CD4-positive, alpha-beta memory T cell (primary cell): ENCODE data around the gene WFS1. TPM values are rescaled to one million over a fixed set of nuclear protein-coding genes. Genes with fewer than 3 reads are reported as not detected.

Experiments
- CTCF ChIA-PET: fragments of 350-600 bp; sonication (Branson Sonifier 250); formaldehyde crosslinking; loops from one replicate; lab custom pipeline; 2021; ENCODE audit warnings: inconsistent platforms; ENCODE audit not compliant: partially characterized antibody; lab: Charles Lee
- POLR2A ChIA-PET: fragments of 350-600 bp; sonication (Branson Sonifier 250); formaldehyde crosslinking; loops from one replicate; lab custom pipeline; 2021; ENCODE audit not compliant: partially characterized antibody; lab: Charles Lee
- DNase-seq, 5 donors: peaks; one replicate each; pipeline versions ENCODE4 v3.0.0 to v3.0.0-alpha.2; 2020 to 2022; ENCODE audit warnings: mixed read lengths in 1 of 5
- H3K27ac ChIP-seq: one replicate; pipeline ENCODE4 v1.7.0; 2013; ENCODE audit warnings: low read depth, low read length
- H3K27me3 ChIP-seq: 2 replicates; pipeline ENCODE4 v1.7.0; 2013; ENCODE audit warnings: mild to moderate bottlenecking, low read length, moderate library complexity; ENCODE audit not compliant: insufficient read depth
- H3K36me3 ChIP-seq: 2 replicates; pipeline ENCODE4 v1.7.0; 2013; ENCODE audit warnings: mild to moderate bottlenecking, low read length, moderate library complexity; ENCODE audit not compliant: insufficient read depth
- H3K4me1 ChIP-seq: 2 replicates; pipeline ENCODE4 v1.7.0; 2013; ENCODE audit warnings: mild to moderate bottlenecking, low read length, moderate library complexity; ENCODE audit not compliant: insufficient read depth
- H3K4me3 ChIP-seq, 2 donors: one replicate each; pipeline ENCODE4 v1.7.0; 2013; ENCODE audit warnings: low read length in 2 of 2, mild to moderate bottlenecking in 1 of 2
- H3K9me3 ChIP-seq, 2 donors: one replicate each; pipeline ENCODE4 v1.7.0; 2013; ENCODE audit warnings: low read length in 2 of 2, control low read depth in 1 of 2; ENCODE audit not compliant: control insufficient read depth in 1 of 2
- H3K27ac Mint-ChIP-seq, 7 donors: one replicate each; pipeline ENCODE4 v1.8.0; 2020 to 2021; ENCODE audit warnings: mixed read lengths in 7 of 7, mild to moderate bottlenecking in 6 of 7, inconsistent platforms in 3 of 7, moderate library complexity in 3 of 7
- H3K27me3 Mint-ChIP-seq, 2 donors: one replicate each; pipeline ENCODE4 v1.8.0; 2020 to 2021; ENCODE audit warnings: mixed read lengths in 2 of 2
- H3K36me3 Mint-ChIP-seq, 2 donors: one replicate each; pipeline ENCODE4 v1.8.0; 2020 to 2021; ENCODE audit warnings: mixed read lengths in 2 of 2, inconsistent platforms in 1 of 2, mild to moderate bottlenecking in 1 of 2
- H3K4me1 Mint-ChIP-seq, 4 donors: one replicate each; pipeline ENCODE4 v1.8.0; 2020 to 2021; ENCODE audit warnings: mixed read lengths in 4 of 4, mild to moderate bottlenecking in 1 of 4
- H3K4me3 Mint-ChIP-seq, 8 donors: one replicate each; pipeline ENCODE4 v1.8.0; 2020 to 2021; ENCODE audit warnings: mixed read lengths in 8 of 8, mild to moderate bottlenecking in 7 of 8, moderate library complexity in 6 of 8, inconsistent platforms in 3 of 8
- H3K9me3 Mint-ChIP-seq, 8 donors: one replicate each; pipeline ENCODE4 v1.8.0; 2020 to 2021; ENCODE audit warnings: mixed read lengths in 8 of 8, mild to moderate bottlenecking in 5 of 8, inconsistent platforms in 3 of 8, moderate library complexity in 1 of 8
- intact Hi-C: fragments of 100-400 bp; cut with micrococcal nuclease; formaldehyde crosslinking; loops from one replicate; pipeline ENCODE4 v1.15.1; 2023
- polyA plus RNA-seq, 2 donors: library from polyadenylated mRNA; unstranded; fragments of 300-500 nt; fragmentation: Illumina TruSeq; gene quantifications; one replicate each; pipeline ENCODE4 v1.2.3, GENCODE V29; 2021
- total RNA-seq, 2 experiments: library from RNA; stranded (reverse); gene quantifications; one replicate each; pipeline ENCODE4 v1.2.3, GENCODE V29; 2021

Gene WFS1
- total and polyA plus RNA-seq, 4 experiments from 2014 or later = 2.6 to 5.5 (median 4.3) TPM

GRCh38 chr4:6329478-6330383 is 60.1 kb downstream of the WFS1 start:
- Mint-ChIP-seq H3K4me3 (no peak overlapping the region), H3K27me3 (peaks cover 9 to 12% of the 10 kb centered on the region in 2 donors), H3K27ac (no peak overlapping the region), H3K9me3 (peaks cover 0 to 2% (median 0%) of the 10 kb centered on the region in 8 donors), H3K36me3 (no peaks in the 10 kb centered on the region), H3K4me1 (peaks cover 0 to 2% (median 0%) of the 10 kb centered on the region in 4 donors)
- ChIA-PET POLR2A (no interaction called here), CTCF (interaction anchor here (1.1 to 16.0 kb wide), 12 partner anchors 7 to 332 kb away, joined by 3 to 374 read pairs (median 15); partner anchors contain the start of gene WFS1)
- intact Hi-C loops = loop anchor here (5.0 kb wide), 2 partner anchors 543 to 1842 kb away; no protein-coding TSS in a partner anchor
- H3K9me3 ChIP-seq = no peaks in the 10 kb centered on the region
- no peak overlapping the region for H3K4me3 ChIP-seq
- no peaks in the 10 kb centered on the region for H3K36me3 ChIP-seq
- DNase-seq = no peak
- H3K27me3 ChIP-seq = peaks cover 10% of the 10 kb centered on the region
- H3K27ac ChIP-seq = no peak overlapping the region
- H3K4me1 ChIP-seq = no peaks in the 10 kb centered on the region

DNA sequence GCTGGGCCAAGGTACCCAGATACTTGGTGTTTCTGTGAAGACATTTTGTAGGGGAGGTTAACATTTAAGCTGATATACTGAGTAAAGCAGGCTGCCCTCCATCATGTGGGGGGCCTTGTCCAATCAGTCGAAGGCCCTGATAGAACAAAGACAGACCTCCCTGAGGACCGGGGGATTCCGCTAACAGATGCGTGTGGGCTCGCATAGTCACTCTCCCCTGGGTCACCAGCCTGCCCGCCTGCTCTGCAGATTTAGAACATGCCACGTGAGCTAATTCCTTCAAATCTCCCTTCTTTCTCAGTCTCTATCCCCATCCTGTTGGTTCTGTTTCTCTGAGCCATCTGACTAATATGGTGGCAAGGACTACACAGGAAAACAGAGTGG is 60.7 kb downstream of the WFS1 start:
- Mint-ChIP-seq H3K36me3 (no peaks in the 10 kb centered on the region), H3K27ac (no peak overlapping the region), H3K9me3 (peaks cover 0 to 3% (median 0%) of the 10 kb centered on the region in 8 donors), H3K4me1 (peaks cover 0 to 2% (median 0%) of the 10 kb centered on the region in 4 donors), H3K27me3 (peaks cover 13 to 15% of the 10 kb centered on the region in 2 donors), H3K4me3 (no peak overlapping the region)
- Histone ChIP-seq H3K4me1 (no peaks in the 10 kb centered on the region), H3K27ac (no peak overlapping the region), H3K36me3 (no peaks in the 10 kb centered on the region), H3K9me3 (no peaks in the 10 kb centered on the region), H3K27me3 (peaks cover 10% of the 10 kb centered on the region), H3K4me3 (no peak overlapping the region)
- POLR2A ChIA-PET = no interaction called here
- intact Hi-C loops = loop anchor here (5.0 kb wide), 1 partner anchor 542 kb away; no protein-coding TSS in a partner anchor
- CTCF ChIA-PET = interaction anchor here (0.9 to 16.0 kb wide), 14 partner anchors 8 to 332 kb away, joined by 3 to 374 read pairs (median 8); no protein-coding TSS in a partner anchor
- DNase-seq = no peak

- Mint-ChIP-seq H3K36me3 (no peaks in the 10 kb centered on the region), H3K9me3 (peaks cover 0 to 3% (median 0%) of the 10 kb centered on the region in 8 donors), H3K4me1 (peaks cover 0 to 2% (median 0%) of the 10 kb centered on the region in 4 donors), H3K4me3 (no peak overlapping the region), H3K27ac (no peak overlapping the region), H3K27me3 (peaks cover 11 to 14% of the 10 kb centered on the region in 2 donors)
- Histone ChIP-seq H3K4me1 (no peaks in the 10 kb centered on the region), H3K4me3 (no peak overlapping the region), H3K36me3 (no peaks in the 10 kb centered on the region), H3K9me3 (no peaks in the 10 kb centered on the region), H3K27ac (no peak overlapping the region), H3K27me3 (peaks cover 10% of the 10 kb centered on the region)
- POLR2A ChIA-PET = interaction anchor here (1.4 kb wide), 1 partner anchor 333 kb away, joined by 3 read pairs; no protein-coding TSS in a partner anchor
- intact Hi-C loops = loop anchor here (1.0 to 5.0 kb wide), 2 partner anchors 81 to 541 kb away; no protein-coding TSS in a partner anchor
- peak in 3 of 5 donors; percentile 21 to 27 (median 24) for DNase-seq
- CTCF ChIA-PET = interaction anchor here (0.9 to 16.0 kb wide), 22 partner anchors 8 to 333 kb away, joined by 3 to 374 read pairs (median 6); no protein-coding TSS in a partner anchor
Measured at GRCh38 chr4:6331018-6331417, 61.4 kb downstream of the WFS1 start.

GRCh38 chr4:6331468-6331867 is 61.8 kb downstream of the WFS1 start:
- Histone ChIP-seq H3K27ac (no peak overlapping the region), H3K9me3 (no peaks in the 10 kb centered on the region), H3K4me3 (no peak overlapping the region), H3K4me1 (no peaks in the 10 kb centered on the region), H3K36me3 (no peaks in the 10 kb centered on the region), H3K27me3 (peaks cover 10% of the 10 kb centered on the region)
- ChIA-PET CTCF (interaction anchor here (0.8 to 16.0 kb wide), 30 partner anchors 7 to 333 kb away, joined by 3 to 374 read pairs (median 4); no protein-coding TSS in a partner anchor), POLR2A (interaction anchor here (1.4 kb wide), 1 partner anchor 333 kb away, joined by 3 read pairs; no protein-coding TSS in a partner anchor)
- no peak overlapping the region for H3K4me3 Mint-ChIP-seq
- H3K36me3 Mint-ChIP-seq = no peaks in the 10 kb centered on the region
- peaks cover 0 to 3% (median 0%) of the 10 kb centered on the region in 8 donors for H3K9me3 Mint-ChIP-seq
- intact Hi-C loops = loop anchor here (1.0 to 5.0 kb wide), 2 partner anchors 81 to 541 kb away; no protein-coding TSS in a partner anchor
- H3K4me1 Mint-ChIP-seq = peaks cover 0 to 2% (median 0%) of the 10 kb centered on the region in 4 donors
- no peak for DNase-seq
- peaks cover 9 to 14% of the 10 kb centered on the region in 2 donors for H3K27me3 Mint-ChIP-seq
- H3K27ac Mint-ChIP-seq = no peak overlapping the region

DNA sequence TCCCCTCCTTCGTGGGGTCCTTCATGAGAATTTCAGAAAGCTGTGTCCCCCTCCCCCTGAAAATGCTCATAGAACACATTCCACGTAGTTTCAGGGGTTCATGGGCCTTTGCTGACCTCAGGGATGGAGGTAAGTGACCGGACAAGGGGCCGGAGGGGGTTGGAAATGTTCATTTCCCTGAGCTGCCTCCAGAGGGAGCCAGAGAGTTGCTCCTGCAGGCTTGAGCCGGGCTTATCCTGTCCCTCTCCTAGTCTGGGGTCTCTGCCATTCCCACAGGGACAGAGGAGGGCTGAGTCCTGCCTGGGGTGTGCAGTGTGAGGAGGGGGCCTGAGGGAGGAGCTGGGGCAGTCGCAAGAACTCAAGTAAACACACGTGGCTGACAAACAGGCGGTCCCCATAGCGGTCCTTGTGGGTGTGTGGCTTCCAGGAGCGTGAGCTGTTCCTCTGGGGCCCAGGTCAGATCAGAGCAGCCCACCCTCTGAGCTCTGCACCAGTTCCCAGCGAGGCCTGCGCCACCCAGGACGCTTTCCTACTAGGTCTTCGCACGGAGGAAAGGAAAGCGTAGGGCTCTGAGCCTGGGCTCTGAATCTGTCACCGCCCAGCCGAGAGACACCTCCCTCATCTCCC is 62.5 kb downstream of the WFS1 start:
- DNase-seq = no peak
- H3K27me3 ChIP-seq = peaks cover 10% of the 10 kb centered on the region
- no peak overlapping the region for H3K27ac ChIP-seq
- peaks cover 2 to 4% (median 3%) of the 10 kb centered on the region in 4 donors for H3K4me1 Mint-ChIP-seq
- ChIA-PET POLR2A (interaction anchor here (1.4 kb wide), 1 partner anchor 332 kb away, joined by 3 read pairs; no protein-coding TSS in a partner anchor), CTCF (interaction anchor here (0.8 to 16.0 kb wide), 28 partner anchors 9 to 541 kb away, joined by 3 to 374 read pairs (median 4); no protein-coding TSS in a partner anchor)
- H3K36me3 ChIP-seq = no peaks in the 10 kb centered on the region
- H3K4me1 ChIP-seq = peaks cover 1% of the 10 kb centered on the region
- peaks cover 0 to 3% (median 0%) of the 10 kb centered on the region in 8 donors for H3K9me3 Mint-ChIP-seq
- intact Hi-C loops = loop anchor here (2.0 to 5.0 kb wide), 2 partner anchors 215 to 540 kb away; no protein-coding TSS in a partner anchor
- no peak overlapping the region for H3K27ac Mint-ChIP-seq
- H3K9me3 ChIP-seq = no peaks in the 10 kb centered on the region
- H3K4me3 Mint-ChIP-seq = no peak overlapping the region
- no peaks in the 10 kb centered on the region for H3K36me3 Mint-ChIP-seq
- no peak overlapping the region for H3K4me3 ChIP-seq
- peaks cover 10 to 14% of the 10 kb centered on the region in 2 donors for H3K27me3 Mint-ChIP-seq

- H3K36me3 ChIP-seq = no peaks in the 10 kb centered on the region
- ChIA-PET CTCF (interaction anchor here (0.9 to 16.0 kb wide), 19 partner anchors 9 to 541 kb away, joined by 3 to 374 read pairs (median 5); no protein-coding TSS in a partner anchor), POLR2A (no interaction called here)
- no peak overlapping the region for H3K4me3 ChIP-seq
- peaks cover 10% of the 10 kb centered on the region for H3K27me3 ChIP-seq
- H3K4me1 Mint-ChIP-seq = peaks cover 5 to 8% (median 7%) of the 10 kb centered on the region in 4 donors
- no peak for DNase-seq
- no peak overlapping the region for H3K27ac ChIP-seq
- peaks cover 6% of the 10 kb centered on the region for H3K4me1 ChIP-seq
- no peaks in the 10 kb centered on the region for H3K36me3 Mint-ChIP-seq
- H3K9me3 ChIP-seq = no peaks in the 10 kb centered on the region
- H3K9me3 Mint-ChIP-seq = peaks cover 0 to 3% (median 0%) of the 10 kb centered on the region in 8 donors
- H3K27me3 Mint-ChIP-seq = peaks cover 10 to 14% of the 10 kb centered on the region in 2 donors
- H3K4me3 Mint-ChIP-seq = no peak overlapping the region
- intact Hi-C loops = loop anchor here (2.0 to 5.0 kb wide), 2 partner anchors 214 to 540 kb away; no protein-coding TSS in a partner anchor
- no peak overlapping the region for H3K27ac Mint-ChIP-seq
Measured at GRCh38 chr4:6332669-6333050, 63.0 kb downstream of the WFS1 start.
